ENCODE data around the gene PEPD.

PEPD gene

GRCh38 chr19:33365691-33366090, 155.9 kb downstream of the PEPD start:
- no peak for DNase-seq
- Histone ChIP-seq H3K4me1 (ENCODE audit: control insufficient read depth, insufficient read depth, low read depth, low read length) (no peaks in the 10 kb centered on the region), H2BK120ac (ENCODE audit: low read depth, low read length) (no peak overlapping the region), H3K79me1 (replicated peaks; ENCODE audit: low read length, poor library complexity, severe bottlenecking) (no peaks in the 10 kb centered on the region), H3K4ac (ENCODE audit: low read depth in 1 of 2, low read length in 2 of 2) (no peak overlapping the region), H3K14ac (ENCODE audit: low read length in 2 of 2) (no peak overlapping the region), H2BK5ac (ENCODE audit: low read depth, low read length, poor library complexity, severe bottlenecking) (no peak overlapping the region), H2AFZ (ENCODE audit: low read depth, low read length) (no peak overlapping the region), H3K27me3 (ENCODE audit: control insufficient read depth in 1 of 2, insufficient read depth in 1 of 2, low read length in 2 of 2) (peaks cover 47 to 56% of the 10 kb centered on the region in 2 experiments), H3K18ac (ENCODE audit: low read depth in 1 of 2, low read length in 2 of 2) (no peak overlapping the region), H3K23ac (ENCODE audit: low read length in 2 of 2) (no peak overlapping the region), H3K4me2 (ENCODE audit: low read length, poor library complexity, severe bottlenecking) (no peak overlapping the region), H2BK15ac (ENCODE audit: low read depth, poor library complexity, severe bottlenecking) (no peak overlapping the region), H3K9ac (ENCODE audit: low read length) (no peak overlapping the region), H3K4me3 (ENCODE audit: insufficient read depth in 1 of 2, low read depth in 1 of 2, low read length in 2 of 2) (no peak overlapping the region), H3K9me3 (ENCODE audit: control insufficient read depth, low read length) (no peaks in the 10 kb centered on the region), H2AK5ac (ENCODE audit: low read length, severe bottlenecking) (no peak overlapping the region), H3K36me3 (ENCODE audit: control insufficient read depth in 1 of 2, insufficient read depth in 2 of 2, low read depth in 1 of 2, low read length in 2 of 2) (no peaks in the 10 kb centered on the region), H3K27ac (ENCODE audit: low read length, poor library complexity, severe bottlenecking) (no peak overlapping the region), H2BK12ac (ENCODE audit: low read length in 2 of 2) (no peak overlapping the region), H4K8ac (ENCODE audit: low read length) (no peak overlapping the region), H4K91ac (ENCODE audit: low read length) (no peak overlapping the region)
- 77% methylated on average over 7 of the region's 7 CpGs for WGBS

- 93% methylated on average over 5 of the region's 5 CpGs for WGBS
These were observed 158.1 kb downstream of the PEPD start for GRCh38 chr19:33363476-33363875.

GRCh38 chr19:33362508-33363228, 158.9 kb downstream of the PEPD start:
- Histone ChIP-seq H3K36me3 (ENCODE audit: control insufficient read depth in 1 of 2, insufficient read depth in 2 of 2, low read depth in 1 of 2, low read length in 2 of 2) (no peaks in the 10 kb centered on the region), H3K4me2 (ENCODE audit: low read length, poor library complexity, severe bottlenecking) (no peak overlapping the region), H3K27me3 (ENCODE audit: control insufficient read depth in 1 of 2, insufficient read depth in 1 of 2, low read length in 2 of 2) (peaks cover 57 to 65% of the 10 kb centered on the region in 2 experiments), H3K4me3 (ENCODE audit: insufficient read depth in 1 of 2, low read depth in 1 of 2, low read length in 2 of 2) (no peak overlapping the region), H3K23ac (ENCODE audit: low read length in 2 of 2) (no peak overlapping the region), H2AK5ac (ENCODE audit: low read length, severe bottlenecking) (no peak overlapping the region), H2BK15ac (ENCODE audit: low read depth, poor library complexity, severe bottlenecking) (no peak overlapping the region), H4K91ac (ENCODE audit: low read length) (no peak overlapping the region), H3K9me3 (ENCODE audit: control insufficient read depth, low read length) (no peaks in the 10 kb centered on the region), H4K8ac (ENCODE audit: low read length) (no peak overlapping the region), H2AFZ (ENCODE audit: low read depth, low read length) (no peak overlapping the region), H3K4me1 (ENCODE audit: control insufficient read depth, insufficient read depth, low read depth, low read length) (no peaks in the 10 kb centered on the region), H3K9ac (ENCODE audit: low read length) (no peak overlapping the region), H2BK5ac (ENCODE audit: low read depth, low read length, poor library complexity, severe bottlenecking) (no peak overlapping the region), H2BK120ac (ENCODE audit: low read depth, low read length) (no peak overlapping the region), H3K14ac (ENCODE audit: low read length in 2 of 2) (no peak overlapping the region), H3K4ac (ENCODE audit: low read depth in 1 of 2, low read length in 2 of 2) (no peak overlapping the region), H3K79me1 (replicated peaks; ENCODE audit: low read length, poor library complexity, severe bottlenecking) (no peaks in the 10 kb centered on the region), H2BK12ac (ENCODE audit: low read length in 2 of 2) (no peak overlapping the region), H3K18ac (ENCODE audit: low read depth in 1 of 2, low read length in 2 of 2) (no peak overlapping the region), H3K27ac (ENCODE audit: low read length, poor library complexity, severe bottlenecking) (no peak overlapping the region)
- 76% methylated on average over 6 of the region's 6 CpGs for WGBS
- no peak for DNase-seq

More at GRCh38 chr19:33363476-33363875, 158.1 kb downstream of the PEPD start:
- DNase-seq = no peak
- Histone ChIP-seq H2BK15ac (ENCODE audit: low read depth, poor library complexity, severe bottlenecking) (no peak overlapping the region), H3K27me3 (ENCODE audit: control insufficient read depth in 1 of 2, insufficient read depth in 1 of 2, low read length in 2 of 2) (peaks cover 57 to 65% of the 10 kb centered on the region in 2 experiments), H3K4ac (ENCODE audit: low read depth in 1 of 2, low read length in 2 of 2) (no peak overlapping the region), H2BK5ac (ENCODE audit: low read depth, low read length, poor library complexity, severe bottlenecking) (no peak overlapping the region), H3K14ac (ENCODE audit: low read length in 2 of 2) (no peak overlapping the region), H3K79me1 (replicated peaks; ENCODE audit: low read length, poor library complexity, severe bottlenecking) (no peaks in the 10 kb centered on the region), H4K91ac (ENCODE audit: low read length) (no peak overlapping the region), H3K23ac (ENCODE audit: low read length in 2 of 2) (no peak overlapping the region), H3K9me3 (ENCODE audit: control insufficient read depth, low read length) (no peaks in the 10 kb centered on the region), H2AK5ac (ENCODE audit: low read length, severe bottlenecking) (no peak overlapping the region), H3K4me3 (ENCODE audit: insufficient read depth in 1 of 2, low read depth in 1 of 2, low read length in 2 of 2) (no peak overlapping the region), H2AFZ (ENCODE audit: low read depth, low read length) (no peak overlapping the region), H3K9ac (ENCODE audit: low read length) (no peak overlapping the region), H2BK12ac (ENCODE audit: low read length in 2 of 2) (no peak overlapping the region), H2BK120ac (ENCODE audit: low read depth, low read length) (no peak overlapping the region), H4K8ac (ENCODE audit: low read length) (no peak overlapping the region), H3K36me3 (ENCODE audit: control insufficient read depth in 1 of 2, insufficient read depth in 2 of 2, low read depth in 1 of 2, low read length in 2 of 2) (no peaks in the 10 kb centered on the region), H3K4me1 (ENCODE audit: control insufficient read depth, insufficient read depth, low read depth, low read length) (no peaks in the 10 kb centered on the region), H3K27ac (ENCODE audit: low read length, poor library complexity, severe bottlenecking) (no peak overlapping the region), H3K4me2 (ENCODE audit: low read length, poor library complexity, severe bottlenecking) (no peak overlapping the region), H3K18ac (ENCODE audit: low read depth in 1 of 2, low read length in 2 of 2) (no peak overlapping the region)

GRCh38 chr19:33359581-33359980, 162.0 kb downstream of the PEPD start:
- H2BK5ac ChIP-seq (ENCODE audit: low read depth, low read length, poor library complexity, severe bottlenecking) = no peak overlapping the region
- H4K8ac ChIP-seq (ENCODE audit: low read length) = no peak overlapping the region
- H3K4ac ChIP-seq (ENCODE audit: low read depth in 1 of 2, low read length in 2 of 2) = no peak overlapping the region
- H2AFZ ChIP-seq (ENCODE audit: low read depth, low read length) = no peak overlapping the region
- H2BK15ac ChIP-seq (ENCODE audit: low read depth, poor library complexity, severe bottlenecking) = no peak overlapping the region
- no peak overlapping the region for H2BK120ac ChIP-seq (ENCODE audit: low read depth, low read length)
- H3K18ac ChIP-seq (ENCODE audit: low read depth in 1 of 2, low read length in 2 of 2) = no peak overlapping the region
- peaks cover 41 to 42% of the 10 kb centered on the region in 2 experiments for H3K27me3 ChIP-seq (ENCODE audit: control insufficient read depth in 1 of 2, insufficient read depth in 1 of 2, low read length in 2 of 2)
- peaks cover 12% of the 10 kb centered on the region for H3K9me3 ChIP-seq (ENCODE audit: control insufficient read depth, low read length)
- H3K79me1 ChIP-seq (replicated peaks; ENCODE audit: low read length, poor library complexity, severe bottlenecking) = no peaks in the 10 kb centered on the region
- no peak for DNase-seq
- H3K23ac ChIP-seq (ENCODE audit: low read length in 2 of 2) = no peak overlapping the region
- no peak overlapping the region for H2AK5ac ChIP-seq (ENCODE audit: low read length, severe bottlenecking)
- no peak overlapping the region for H3K14ac ChIP-seq (ENCODE audit: low read length in 2 of 2)
- H3K4me1 ChIP-seq (ENCODE audit: control insufficient read depth, insufficient read depth, low read depth, low read length) = no peaks in the 10 kb centered on the region
- H3K36me3 ChIP-seq (ENCODE audit: control insufficient read depth in 1 of 2, insufficient read depth in 2 of 2, low read depth in 1 of 2, low read length in 2 of 2) = no peaks in the 10 kb centered on the region
- no peak overlapping the region for H3K4me2 ChIP-seq (ENCODE audit: low read length, poor library complexity, severe bottlenecking)
- H4K91ac ChIP-seq (ENCODE audit: low read length) = no peak overlapping the region
- H3K4me3 ChIP-seq (ENCODE audit: insufficient read depth in 1 of 2, low read depth in 1 of 2, low read length in 2 of 2) = no peak overlapping the region
- no peak overlapping the region for H3K9ac ChIP-seq (ENCODE audit: low read length)
- WGBS = 80% methylated on average over 1 of the region's 3 CpGs
- no peak overlapping the region for H2BK12ac ChIP-seq (ENCODE audit: low read length in 2 of 2)
- no peak overlapping the region for H3K27ac ChIP-seq (ENCODE audit: low read length, poor library complexity, severe bottlenecking)

Measured in mesenchymal stem cell (in vitro differentiated cells and primary cell).